Stimulated activated CD4-positive, alpha-beta T cell treated with anti-CD3 and anti-CD28 coated beads, Interleukin-1b, Interleukin-23, amount 100 ng/mL, for 4 hours (primary cell): ENCODE measurements around the gene BCAS1.

ENCODE experiments used
- DNase-seq, 2 donors: peaks; one replicate each; pipeline ENCODE4 v3.0.0-alpha.2; 2020; ENCODE audit warnings: low read depth in 2 of 2

Gene BCAS1

DNA sequence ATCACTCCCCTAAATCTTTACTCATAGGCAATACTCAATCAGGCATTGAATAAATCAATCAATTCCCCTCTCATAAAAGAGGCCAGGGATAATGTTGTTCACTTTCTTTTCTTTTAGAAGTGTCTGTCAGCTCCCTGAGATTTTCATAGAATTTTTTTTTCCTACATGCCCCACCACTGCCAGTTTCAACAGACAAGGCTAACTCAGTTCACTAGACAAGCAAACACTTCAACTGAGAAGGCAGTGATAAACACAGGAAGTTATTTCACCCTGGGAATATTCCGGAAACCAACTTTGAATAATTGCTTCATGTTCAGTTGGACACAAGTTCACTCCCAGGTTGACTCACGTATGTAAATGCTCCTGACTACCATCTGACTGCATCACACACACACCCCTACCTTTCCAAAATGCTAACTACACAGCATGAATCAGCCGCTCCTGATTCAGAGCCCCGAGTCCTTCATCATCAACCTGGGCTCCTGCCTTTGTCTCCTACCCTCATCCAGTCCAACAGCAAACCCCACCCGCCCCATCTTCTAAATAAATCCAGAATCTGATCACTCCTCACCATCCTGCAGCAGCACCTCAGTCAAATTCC, 143.9 kb downstream of the BCAS1 start:
- no peak for DNase-seq

DNA sequence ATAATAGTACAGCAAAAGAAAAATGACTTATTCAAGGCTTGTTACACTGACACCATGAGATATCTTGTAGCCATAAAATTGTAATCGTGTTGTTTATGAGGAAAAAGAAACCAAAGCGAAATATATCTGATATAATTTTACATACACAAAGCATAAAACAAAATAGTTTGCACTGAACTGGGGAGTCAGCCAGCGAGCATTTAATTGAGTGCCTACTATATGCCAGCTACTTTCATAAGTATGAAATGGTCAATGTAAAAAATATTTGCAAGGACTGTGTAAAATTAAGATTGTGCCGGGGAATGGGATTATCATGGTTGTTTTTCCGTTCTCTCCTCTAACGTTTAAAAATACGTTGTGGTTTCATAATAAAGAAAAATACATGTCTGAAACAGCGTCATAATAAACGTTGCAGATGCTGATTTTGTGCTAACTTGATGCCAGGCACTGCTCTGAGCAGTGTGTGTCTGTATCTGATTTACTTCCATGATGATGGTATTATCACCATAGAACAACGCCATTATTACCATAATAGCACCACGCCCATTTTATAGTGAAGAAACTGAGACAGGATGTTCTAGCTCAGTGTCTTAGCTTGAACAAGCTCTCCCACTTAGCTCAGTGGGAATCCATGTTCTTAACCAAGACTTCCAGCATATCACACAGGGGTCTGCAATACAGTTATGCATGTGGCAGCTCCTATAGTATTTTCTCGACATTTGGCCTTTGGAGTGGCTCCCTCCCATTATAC, 144.6 kb downstream of the BCAS1 start:
- no peak for DNase-seq

DNA sequence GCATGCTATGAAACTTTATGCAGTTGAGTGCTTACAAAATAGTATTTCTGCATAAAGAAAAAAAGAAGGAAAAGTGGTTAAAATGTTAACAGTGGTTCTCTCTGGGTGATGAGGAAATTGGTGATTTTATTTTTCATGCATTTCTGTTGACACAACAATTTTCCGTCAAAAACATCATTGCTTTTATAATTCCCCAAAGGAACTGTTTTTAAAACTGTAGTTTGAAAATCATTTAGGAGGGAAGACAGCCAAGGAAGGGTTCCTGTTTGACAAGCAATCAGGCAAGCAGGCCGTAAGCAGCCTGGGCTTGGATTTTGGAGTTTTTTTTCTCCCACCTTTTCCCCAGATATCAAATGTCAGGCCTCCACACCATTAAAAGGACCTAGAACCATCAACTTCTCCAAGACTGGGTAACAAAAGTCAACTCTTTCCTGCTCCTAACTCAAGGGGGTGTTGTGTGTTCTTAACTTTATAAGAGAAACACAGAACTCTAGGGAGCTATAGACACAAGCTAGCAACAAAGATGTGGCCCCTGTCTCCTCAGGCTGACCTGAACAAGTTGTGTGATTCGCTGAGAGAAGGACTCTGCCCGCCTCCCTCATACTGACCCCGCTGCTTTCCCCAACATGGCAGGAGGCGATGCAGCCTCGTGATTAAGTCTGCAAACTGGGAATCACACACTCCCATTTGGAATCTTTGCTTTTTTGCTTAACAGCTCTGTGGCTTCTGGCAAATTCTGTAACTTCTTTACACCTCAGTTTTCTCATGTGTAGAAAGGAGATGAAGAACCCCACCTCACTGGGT, 146.6 kb downstream of the BCAS1 start:
- DNase-seq = no peak

DNA sequence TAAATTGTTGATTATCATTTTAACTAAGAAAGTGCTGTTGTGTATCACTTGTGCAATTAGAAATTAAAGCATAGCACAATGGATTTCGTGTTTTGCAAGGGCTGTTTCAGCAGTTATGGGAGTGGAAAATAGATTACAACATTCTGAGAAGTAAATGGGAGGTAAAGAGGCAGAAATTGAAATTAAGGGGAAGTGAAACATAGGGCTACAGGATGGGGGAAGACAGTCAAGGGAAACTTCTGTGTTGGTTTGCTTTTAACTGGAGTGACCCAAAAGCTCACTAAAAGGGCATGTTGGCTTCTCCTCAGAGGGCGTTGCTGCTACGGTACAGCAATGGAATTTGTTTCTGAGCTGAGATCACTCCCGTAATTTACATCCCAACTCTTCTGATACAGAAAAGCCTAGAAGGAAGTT, 147.5 kb downstream of the BCAS1 start:
- DNase-seq = no peak

DNA sequence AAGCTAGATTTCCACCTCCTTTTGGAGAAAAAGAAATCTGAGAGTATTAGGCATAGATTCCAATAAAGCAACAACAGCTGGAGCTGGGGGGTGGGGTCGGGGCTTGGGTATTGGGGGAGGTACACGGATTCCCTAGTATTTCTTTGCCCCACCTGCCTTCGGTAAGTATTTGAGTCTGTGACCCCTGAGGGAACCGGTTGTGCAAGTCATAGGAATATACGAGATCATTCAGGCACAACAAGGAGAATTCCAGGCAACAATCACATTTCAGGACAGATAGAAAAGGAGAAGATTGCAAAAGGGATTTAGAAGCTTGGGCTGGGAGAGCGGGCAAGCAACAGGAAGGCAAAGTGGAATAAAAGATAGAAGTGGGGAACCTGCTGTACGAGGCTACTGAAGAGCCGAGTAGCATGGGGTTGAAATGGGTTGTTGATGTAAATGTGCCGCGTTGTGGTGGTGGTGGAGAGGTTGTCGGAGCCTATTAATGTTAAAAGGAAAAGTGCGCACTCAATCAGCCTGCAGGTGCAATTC, 148.9 kb downstream of the BCAS1 start:
- DNase-seq = no peak

DNA sequence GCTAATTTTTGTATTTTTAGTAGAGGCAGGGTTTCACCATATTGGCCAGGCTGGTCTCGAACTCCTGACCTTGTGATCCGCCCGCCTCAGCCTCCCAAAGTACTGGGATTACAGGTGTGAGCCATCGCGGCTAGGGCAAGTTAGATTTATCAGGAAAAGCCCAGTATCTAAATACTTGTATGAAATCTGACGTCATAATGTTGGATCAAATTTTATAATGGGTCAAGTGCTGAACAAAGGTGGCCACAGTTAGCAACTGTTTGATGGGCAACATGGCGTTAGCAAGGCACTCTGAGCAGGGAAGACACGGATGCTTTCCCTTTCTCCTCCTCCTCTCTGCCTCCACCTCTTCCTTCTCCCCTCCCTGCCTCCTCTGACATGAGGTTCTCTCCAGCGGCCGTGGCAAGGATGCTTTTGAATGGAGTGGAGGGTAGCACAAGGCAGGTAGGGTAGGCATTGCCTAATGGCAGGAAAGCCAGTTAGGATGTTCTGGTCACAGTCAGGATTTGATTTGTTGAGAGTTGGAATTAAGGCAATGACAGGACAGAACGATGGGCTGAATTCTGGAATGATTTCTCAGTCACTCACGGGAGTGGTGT, 149.6 kb downstream of the BCAS1 start:
- DNase-seq = no peak

DNA sequence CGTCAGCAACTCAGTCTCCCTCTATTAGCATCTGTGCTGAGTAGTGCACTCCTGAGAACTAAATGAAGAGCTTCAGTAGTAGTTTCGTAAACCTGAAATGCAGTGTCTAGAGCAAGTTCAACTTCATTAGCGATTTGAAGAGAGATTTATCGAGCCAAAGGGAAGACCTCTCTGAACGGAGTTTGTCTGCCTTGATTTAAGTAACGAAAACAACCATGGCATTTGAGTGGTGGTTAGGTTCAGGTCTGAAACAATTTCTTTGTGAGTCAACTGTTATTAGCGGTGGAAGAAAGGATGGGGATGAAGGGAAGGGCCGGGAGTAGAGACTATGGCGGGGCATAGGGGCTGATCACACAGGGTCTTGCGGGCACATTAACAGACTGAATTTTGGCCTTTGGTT, 150.5 kb downstream of the BCAS1 start:
- no peak for DNase-seq

DNA sequence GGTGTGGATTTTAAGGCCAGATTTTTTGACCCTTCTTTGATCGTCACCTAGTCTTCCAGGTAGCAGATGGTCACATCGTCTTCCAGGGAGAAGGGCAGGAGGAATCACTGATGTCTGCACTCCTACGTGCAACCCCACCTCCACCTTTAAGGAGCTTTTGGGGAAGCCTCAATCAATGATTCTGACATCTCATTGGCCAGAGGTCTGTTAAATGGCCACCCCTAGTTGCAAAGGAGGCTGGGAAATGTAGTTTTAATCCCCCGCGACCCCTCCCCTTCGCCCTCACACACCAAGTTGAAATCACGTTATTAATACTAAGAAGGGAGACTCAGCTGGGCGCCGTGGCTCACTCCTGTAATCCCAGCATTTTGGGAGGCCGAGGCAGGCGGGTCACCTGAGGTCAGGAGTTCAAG, 151.4 kb downstream of the BCAS1 start:
- DNase-seq = no peak

DNA sequence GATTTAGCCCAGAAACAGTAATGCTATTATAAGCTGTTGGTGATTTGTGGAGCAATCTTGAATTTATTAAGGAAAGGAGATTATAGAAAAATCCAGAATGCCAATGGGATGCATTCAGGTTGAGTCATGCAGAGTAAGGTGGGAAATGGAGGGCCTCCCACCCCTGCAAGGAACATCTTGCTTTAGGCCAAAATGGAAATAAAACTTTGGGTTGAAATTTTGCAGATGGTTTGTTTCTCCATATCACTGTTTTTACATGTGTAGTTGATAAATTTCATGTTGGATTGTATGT, 152.4 kb downstream of the BCAS1 start:
- DNase-seq = no peak

DNA sequence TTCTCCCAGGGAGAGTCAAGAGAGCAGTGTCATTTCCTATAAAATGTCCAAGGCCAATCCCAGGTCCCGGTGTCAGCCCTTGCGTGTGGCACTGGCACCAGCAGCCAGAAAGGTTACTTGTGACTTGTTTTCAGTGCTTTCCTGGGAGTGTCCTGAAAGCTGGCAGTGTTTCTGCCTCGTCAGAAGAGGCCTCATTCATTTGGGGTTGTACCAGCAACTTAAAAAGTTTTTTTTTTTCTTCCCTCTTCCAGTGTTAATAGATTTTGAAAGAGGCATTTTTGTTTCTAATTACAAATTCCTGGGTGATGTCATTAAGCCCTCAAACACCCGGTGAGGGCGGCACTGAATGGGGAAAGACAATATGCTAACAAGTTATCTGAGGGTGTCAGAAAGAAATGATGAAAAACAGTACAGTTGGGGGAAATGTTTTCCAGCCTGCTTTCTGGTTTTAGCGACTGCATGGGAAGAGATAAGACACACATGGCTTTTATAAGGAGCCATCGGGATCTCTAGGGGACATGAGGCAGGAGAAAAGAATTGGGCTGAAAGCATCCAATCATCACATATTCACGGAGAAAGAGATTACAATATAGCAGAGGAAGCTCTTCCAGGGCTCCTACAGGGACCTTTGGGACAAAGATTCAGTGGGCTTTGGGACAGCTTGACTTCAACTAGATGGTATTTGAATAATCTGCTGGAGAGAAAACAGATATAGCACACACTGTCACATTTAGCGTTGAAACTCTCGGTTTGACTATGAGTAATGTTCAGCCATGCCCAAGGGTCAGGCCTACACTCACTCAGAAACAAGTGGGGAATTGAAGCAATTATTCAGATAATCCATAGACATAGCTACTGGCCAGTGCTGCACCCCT, 153.0 kb downstream of the BCAS1 start:
- no peak for DNase-seq

DNA sequence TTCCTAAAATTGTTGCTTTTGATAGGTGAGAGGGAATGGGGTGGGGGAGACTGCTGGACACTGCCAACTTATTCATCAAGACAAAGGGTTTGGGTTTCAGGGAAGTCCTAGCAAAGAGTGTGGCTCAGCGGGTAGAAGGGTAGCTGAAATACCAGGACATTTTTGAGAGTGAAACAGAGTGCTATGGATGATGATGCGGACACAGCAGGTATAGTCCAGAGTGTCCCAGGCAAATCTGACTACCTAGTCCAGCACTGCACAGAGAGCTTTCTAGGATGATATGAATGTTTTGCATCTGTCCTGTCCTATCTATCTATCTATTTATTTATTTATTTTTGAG, 154.3 kb downstream of the BCAS1 start:
- DNase-seq = no peak

DNA sequence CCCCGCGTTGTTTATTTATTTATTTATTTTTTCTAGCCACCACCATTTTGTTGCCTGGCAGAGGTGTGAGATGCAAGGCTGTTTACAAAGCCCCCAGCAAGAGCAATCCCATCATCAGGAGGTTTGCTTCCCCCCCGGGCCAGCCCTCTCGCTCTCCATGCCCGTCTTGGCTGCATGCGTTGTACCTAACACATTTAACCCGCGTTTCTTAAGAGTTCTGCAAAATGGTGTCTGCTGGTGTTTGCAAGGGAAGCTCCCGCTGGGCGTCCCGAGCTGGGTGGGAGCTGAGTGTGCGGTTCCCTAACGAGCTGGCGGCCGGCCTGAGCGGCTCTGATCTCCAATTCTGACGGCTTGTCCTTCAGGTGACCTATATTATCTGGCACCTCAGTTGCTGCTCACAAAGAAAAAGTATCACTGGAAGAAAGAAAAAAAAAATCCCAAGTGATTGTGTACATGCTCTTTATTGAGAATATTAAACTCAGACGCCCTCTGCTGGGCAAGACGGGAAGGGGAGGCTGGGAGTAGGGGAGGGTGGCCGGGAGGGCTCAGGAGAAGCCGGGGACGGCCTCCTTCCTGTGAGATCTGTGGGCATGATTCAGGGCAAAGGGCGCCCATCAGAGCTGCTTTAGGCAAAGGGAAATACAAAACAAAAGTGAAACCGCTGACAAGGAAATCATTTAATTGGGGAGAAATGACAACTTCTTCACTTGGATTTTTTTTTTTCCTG, 154.8 kb downstream of the BCAS1 start:
- DNase-seq = peak; percentile 92 to 99

DNA sequence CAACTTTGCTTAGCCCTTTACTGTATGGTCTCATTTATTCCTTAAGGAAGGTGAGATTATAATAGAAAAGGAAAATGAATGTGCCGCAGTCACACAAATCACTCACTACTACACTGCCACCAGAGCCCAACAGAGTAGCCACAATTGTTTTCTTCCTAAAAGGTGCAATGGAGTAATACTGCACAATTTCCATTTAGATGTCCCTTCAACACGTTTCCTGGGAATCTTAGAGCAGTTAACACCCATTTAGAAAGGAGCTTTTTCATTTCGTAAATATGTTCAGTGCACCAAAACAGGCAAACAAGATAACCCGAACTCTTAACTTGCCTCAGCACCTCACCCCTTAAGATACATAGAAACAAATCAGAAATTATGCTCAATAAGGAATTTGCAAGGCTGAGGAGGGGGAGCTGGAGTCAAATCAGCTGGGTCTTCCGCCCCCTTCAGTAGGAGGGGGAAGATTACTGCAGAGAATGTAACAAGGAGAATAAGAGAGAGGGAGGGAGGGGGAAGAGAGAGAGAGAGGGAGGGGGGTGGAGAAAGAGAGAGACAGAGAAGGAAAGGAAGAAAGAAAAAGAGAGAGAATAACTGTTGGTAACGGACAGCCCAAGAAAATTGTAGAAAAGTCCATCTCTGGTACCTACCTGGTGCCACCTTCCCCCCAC, 155.5 kb downstream of the BCAS1 start:
- no peak for DNase-seq

DNA sequence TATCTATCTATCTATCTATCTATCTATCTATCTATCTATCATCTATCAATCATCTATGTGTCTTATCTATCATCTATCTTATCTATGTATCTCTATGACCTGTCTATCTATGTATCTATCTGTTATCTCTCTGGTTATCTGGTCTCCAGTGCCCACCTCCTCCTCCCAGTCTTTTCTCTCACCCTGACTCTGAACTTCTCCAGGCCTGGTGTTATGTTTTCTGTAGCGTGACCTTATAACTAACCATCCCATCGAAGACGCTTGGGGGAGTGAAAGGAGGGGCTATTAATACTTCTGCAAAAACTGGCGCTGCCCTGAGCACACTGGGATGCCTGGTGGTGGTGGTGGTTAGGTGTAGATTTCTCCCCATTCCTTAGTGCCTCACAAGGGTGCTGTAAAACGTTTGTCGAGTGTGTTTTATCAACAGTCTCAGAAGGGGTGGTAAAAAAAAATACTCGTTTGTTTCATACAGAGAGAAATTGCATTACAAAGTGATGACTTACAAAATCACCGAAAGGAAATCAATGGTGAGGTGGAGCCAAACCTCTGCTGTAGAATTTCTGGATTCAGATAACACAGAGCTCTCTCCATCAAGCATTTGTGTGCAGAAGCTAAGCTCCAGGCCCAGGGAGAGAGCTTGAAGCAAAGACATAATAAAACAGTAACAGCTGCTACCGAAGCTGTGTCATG, 156.2 kb downstream of the BCAS1 start:
- DNase-seq = no peak

DNA sequence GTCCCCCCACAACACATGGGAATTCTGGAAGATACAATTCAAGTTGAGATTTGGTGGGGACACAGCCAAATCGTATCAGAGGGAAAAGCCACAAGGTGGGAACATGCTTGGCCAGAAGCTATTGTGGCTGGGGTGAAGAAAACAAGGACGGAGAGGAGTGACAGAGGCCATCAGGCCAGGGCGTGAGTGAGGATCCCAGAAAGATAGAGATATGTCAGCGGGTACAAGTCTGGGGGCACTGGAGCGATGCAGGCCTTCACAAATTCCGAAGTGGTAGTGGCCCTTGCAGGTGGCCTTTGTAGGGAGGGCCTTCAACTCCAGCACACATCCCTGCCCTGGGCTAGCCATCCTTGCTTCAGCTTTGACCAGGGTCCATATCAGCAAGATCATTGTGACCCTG, 159.1 kb downstream of the BCAS1 start:
- no peak for DNase-seq

DNA sequence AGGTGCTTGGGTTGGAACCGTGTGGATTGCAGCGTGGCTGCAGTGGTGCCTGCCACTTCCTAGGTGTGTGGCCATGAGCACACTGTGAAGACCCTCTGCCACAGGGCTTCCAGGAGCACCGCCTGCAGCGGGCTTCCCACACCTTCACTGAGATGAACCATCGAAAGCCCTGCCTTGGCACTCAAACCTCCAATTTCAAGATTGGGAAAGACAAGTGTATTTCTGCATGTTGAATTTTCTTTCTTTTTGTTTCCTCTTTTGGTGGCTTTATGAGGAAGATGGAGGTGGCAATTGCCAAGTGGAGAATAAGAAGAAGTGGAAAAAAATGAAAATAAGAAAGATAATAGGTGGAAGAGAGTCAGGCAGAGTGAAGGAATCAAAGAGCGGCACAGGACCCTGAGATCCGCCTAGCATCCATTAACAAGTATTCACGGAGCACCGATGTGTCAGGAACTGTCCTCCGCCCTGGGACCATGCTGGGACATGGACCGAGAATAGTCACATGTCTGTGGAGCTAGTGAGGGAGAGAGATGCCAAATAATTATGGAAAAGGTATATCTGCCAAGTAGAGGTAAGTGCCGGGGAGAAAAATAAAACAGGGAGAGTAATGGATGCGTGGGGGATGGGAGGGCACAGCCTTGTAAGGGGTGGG, 159.9 kb downstream of the BCAS1 start:
- no peak for DNase-seq

DNA sequence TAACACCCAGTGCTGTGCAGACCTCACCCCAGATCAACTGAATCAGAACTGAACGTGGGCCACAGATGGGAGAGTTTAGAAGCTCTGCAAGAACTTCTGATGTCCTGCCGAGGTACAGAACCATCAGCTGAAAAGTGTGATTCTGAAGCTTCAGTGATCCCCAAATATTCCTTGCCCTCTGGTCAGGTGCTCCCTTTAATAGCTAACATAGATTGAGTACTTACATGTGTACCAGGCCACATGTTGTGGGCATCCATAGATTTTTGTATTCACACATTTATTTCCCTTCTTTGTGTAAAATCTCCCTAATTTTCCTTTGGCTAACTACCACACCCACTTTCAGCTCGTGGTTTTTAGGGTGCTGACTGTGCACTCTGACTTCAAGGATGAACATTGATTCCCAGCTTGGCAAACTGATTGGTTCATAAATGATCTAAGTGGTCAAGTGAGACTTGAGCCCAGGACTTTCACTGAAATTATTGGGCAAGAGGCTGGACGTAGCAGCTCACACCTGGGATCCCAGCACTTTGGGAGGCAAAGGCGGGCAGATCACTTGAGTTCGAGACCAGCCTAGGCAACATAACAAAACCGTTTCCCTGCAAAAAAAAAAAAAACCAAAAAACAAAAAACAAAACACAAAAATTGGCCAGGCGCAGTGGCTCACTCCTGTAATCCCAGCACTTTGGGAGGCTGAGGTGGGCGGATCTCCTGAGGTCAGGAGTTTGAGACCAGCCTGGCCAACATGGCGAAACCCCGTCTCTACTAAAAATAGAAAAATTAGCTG, 162.2 kb downstream of the BCAS1 start:
- no peak for DNase-seq

DNA sequence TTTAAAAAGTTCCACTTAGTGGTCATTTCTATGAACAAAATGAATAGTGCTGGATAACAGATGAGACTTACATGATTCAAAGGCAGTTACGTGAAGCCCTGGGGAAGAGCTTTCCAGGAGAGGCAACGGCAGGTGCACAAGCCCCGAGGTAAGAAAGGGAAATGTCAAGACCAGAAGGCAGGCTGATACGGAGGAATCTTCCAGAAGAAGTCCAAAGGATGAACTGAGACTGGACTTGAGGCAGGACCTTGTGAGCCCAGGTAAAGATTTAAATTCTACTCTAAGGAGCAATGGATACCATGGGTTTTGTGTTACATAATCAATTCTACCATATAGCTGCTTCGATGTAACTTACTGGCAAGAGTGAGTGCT, 164.6 kb downstream of the BCAS1 start:
- DNase-seq = no peak
